HL-60 (cell line): Measurements from ENCODE around the gene GALNS.

Experiments used
- DNase-seq, 2 experiments: peaks; one replicate each; pipeline ENCODE4 v3.0.0-alpha.2; 2010 to 2020; ENCODE audit warnings: low read depth in 1 of 2, low spot score in 1 of 2
- H3K27ac ChIP-seq: fragments of 250-450 bp; sonication (Bioruptor Pico); replicated peaks from 2 replicates; pipeline ENCODE4 v1.5.1; 2020; ENCODE audit warnings: mild to moderate bottlenecking, moderate library complexity
- H3K27me3 ChIP-seq: fragments of 250-450 bp; sonication (Bioruptor Pico); 2 replicates; pipeline ENCODE4 v1.5.1; 2021; ENCODE audit warnings: mild to moderate bottlenecking, moderate library complexity; ENCODE audit not compliant: insufficient read depth, poor library complexity, severe bottlenecking
- H3K4me3 ChIP-seq: replicated peaks from 2 replicates; pipeline ENCODE4 v1.5.1; 2011; ENCODE audit warnings: mild to moderate bottlenecking, control low read depth, low read length; ENCODE audit not compliant: insufficient read depth
- CTCF ChIP-seq: IDR thresholded peaks from one replicate; pipeline ENCODE4 v1.5.1; 2011; ENCODE audit warnings: low read length, control low read depth, inconsistent platforms; ENCODE audit not compliant: insufficient read depth

Gene GALNS

GRCh38 chr16:88764080-88764479 is 92.7 kb downstream of the GALNS start:
- DNase-seq: no peak
- Histone ChIP-seq H3K27ac (no peak overlapping the region), H3K4me3 (no peak overlapping the region), H3K27me3 (no peaks in the 10 kb centered on the region)
- TF ChIP-seq CTCF: no peak
